SK-N-MC (cell line): ENCODE data around the gene MBD5.

Experiments
- DNase-seq: peaks from one replicate; pipeline ENCODE4 v3.0.0-alpha.2; 2011; ENCODE audit warnings: low read depth, low spot score
- H3K27ac ChIP-seq: fragments of 200-600 bp; sonication (generic); 2 replicates; pipeline ENCODE4 v1.5.1; 2016; ENCODE audit warnings: mixed run types
- H3K36me3 ChIP-seq: fragments of 200-600 bp; sonication (generic); 2 replicates; pipeline ENCODE4 v1.6.1; 2017; ENCODE audit warnings: antibody characterized with exemption, low read length, mixed read lengths; ENCODE audit not compliant: insufficient read depth
- H3K4me3 ChIP-seq: fragments of 200-600 bp; sonication (generic); 2 replicates; pipeline ENCODE4 v1.5.1; 2016
- H3K9ac ChIP-seq: fragments of 200-600 bp; sonication (generic); 2 replicates; pipeline ENCODE4 v1.8.0; 2017; ENCODE audit warnings: mixed run types, mixed read lengths; ENCODE audit not compliant: insufficient read length
- H3K9me3 ChIP-seq: fragments of 200-600 bp; sonication (generic); 2 replicates; pipeline ENCODE4 v1.6.1; 2017; ENCODE audit warnings: low read depth, mild to moderate bottlenecking, antibody characterized with exemption, low read length, moderate library complexity, mixed read lengths
- EZH2 ChIP-seq: fragments of 200-600 bp; sonication (generic); IDR thresholded peaks from one replicate; pipeline ENCODE4 v1.6.1; 2017; ENCODE audit warnings: antibody characterized with exemption
- FOXP2 ChIP-seq: optimal IDR thresholded peaks from 2 replicates; pipeline ENCODE3; 2011; ENCODE audit warnings: mild to moderate bottlenecking, moderate library complexity; ENCODE audit not compliant: insufficient read depth; ENCODE audit errors: extremely low read length, control extremely low read depth
- POLR2AphosphoS5 ChIP-seq: IDR thresholded peaks from 2 replicates; pipeline ENCODE4 v1.6.1; 2012; ENCODE audit warnings: mild to moderate bottlenecking, low read depth, low read length, borderline replicate concordance

Gene MBD5

GRCh38 chr2:148234143-148234542 is 213.3 kb downstream of the MBD5 start:
- TF ChIP-seq FOXP2 (no peak), EZH2 (no peak), POLR2AphosphoS5 (no peak)
- H3K4me3 ChIP-seq = no peak overlapping the region
- peaks cover 24% of the 10 kb centered on the region; the same call in 1 of the 2 replicates for H3K36me3 ChIP-seq
- H3K27ac ChIP-seq = no peak overlapping the region
- H3K9ac ChIP-seq = no peak overlapping the region
- DNase-seq = no peak
- H3K9me3 ChIP-seq = no peaks in the 10 kb centered on the region

DNA sequence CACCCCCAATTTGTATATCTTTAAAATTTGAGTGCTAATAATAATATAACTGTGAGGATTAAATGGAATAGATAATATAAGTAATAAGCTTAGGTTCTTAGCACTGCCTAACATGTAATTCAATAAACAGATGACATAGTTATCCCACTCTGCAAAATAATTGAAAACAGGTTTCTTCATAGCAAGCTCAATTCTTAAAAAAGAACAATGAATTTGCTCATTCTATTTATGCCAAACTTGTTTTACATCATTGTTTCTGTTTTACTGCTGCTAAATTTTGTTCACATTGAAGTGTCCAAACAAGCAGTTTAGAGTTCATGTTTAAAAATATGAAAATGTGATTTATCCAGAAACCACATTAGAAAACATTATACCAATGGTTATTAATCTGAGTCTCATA is 217.0 kb downstream of the MBD5 start:
- DNase-seq = no peak
- Histone ChIP-seq H3K9me3 (no peaks in the 10 kb centered on the region), H3K27ac (no peak overlapping the region), H3K36me3 (peaks cover 31% of the 10 kb centered on the region; the same call in 1 of the 2 replicates), H3K9ac (no peak overlapping the region), H3K4me3 (no peak overlapping the region)
- TF ChIP-seq EZH2 (no peak), FOXP2 (no peak), POLR2AphosphoS5 (no peak)

- TF ChIP-seq EZH2 (no peak), POLR2AphosphoS5 (no peak), FOXP2 (no peak)
- H3K9ac ChIP-seq = no peak overlapping the region
These were observed 217.7 kb downstream of the MBD5 start for GRCh38 chr2:148238561-148238960.

DNA sequence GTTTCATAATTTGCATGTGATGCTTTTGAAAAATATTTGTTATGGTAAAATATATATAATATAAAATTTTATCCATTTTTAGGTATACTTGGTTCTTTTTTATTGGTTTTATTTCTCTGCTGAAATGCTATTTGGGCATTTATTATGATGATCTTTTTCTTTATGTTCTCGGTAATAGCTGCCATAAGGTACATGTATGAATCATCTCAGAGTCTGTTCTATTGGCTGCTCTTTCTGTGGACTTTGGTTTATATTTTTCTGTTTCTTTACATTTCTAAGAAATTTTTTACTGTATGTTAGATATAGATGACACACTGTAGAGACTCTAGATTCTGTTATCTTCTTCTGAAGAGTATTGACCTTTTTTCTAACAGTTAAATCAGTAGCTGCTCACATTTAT is 219.9 kb downstream of the MBD5 start:
- H3K36me3 ChIP-seq = peaks cover 30% of the 10 kb centered on the region; the same call in 1 of the 2 replicates
- DNase-seq = no peak

More at GRCh38 chr2:148238561-148238960, 217.7 kb downstream of the MBD5 start:
- H3K9me3 ChIP-seq = no peaks in the 10 kb centered on the region
- no peak for DNase-seq
- peaks cover 31% of the 10 kb centered on the region; the same call in 1 of the 2 replicates for H3K36me3 ChIP-seq
- H3K27ac ChIP-seq = no peak overlapping the region
- no peak overlapping the region for H3K4me3 ChIP-seq

DNA sequence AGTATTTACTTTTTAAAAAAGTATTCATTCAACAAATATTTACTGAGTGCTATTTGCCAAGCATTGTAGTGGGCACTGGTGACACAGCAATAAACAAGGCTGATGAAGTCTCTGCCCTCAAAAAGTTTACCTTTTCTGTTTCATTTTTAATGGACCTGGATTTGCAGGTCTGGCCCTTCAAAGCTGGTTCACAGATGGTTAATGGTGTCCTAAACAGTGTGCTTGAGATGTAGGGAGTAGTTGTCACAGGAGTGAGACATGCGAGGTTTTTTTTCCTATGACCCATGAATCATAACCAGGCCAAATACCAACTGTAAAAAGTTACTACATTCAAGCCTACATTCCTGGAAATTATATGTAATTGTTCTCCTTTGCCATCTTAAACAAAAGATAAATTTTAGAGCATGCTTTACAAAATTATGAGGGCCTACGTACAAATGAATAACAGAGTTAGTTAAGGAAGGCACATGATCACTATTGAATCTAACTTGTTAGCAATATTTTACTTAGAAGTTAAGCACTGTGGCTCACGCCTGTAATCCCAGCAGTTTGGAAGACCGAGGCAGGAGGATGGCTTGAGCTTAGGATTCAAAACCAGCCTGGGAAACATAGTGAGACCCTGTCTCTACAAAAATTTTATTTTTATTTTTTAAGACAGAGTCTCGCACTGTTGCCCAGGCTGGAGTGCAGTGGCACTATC is 223.9 kb downstream of the MBD5 start:
- TF ChIP-seq EZH2 (no peak), FOXP2 (no peak), POLR2AphosphoS5 (no peak)
- Histone ChIP-seq H3K27ac (no peak overlapping the region), H3K36me3 (peaks cover 4% of the 10 kb centered on the region; the same call in 1 of the 2 replicates), H3K9ac (no peak overlapping the region), H3K9me3 (no peaks in the 10 kb centered on the region), H3K4me3 (no peak overlapping the region)
- DNase-seq = no peak

More for the DNA sequence above, 219.9 kb downstream of the MBD5 start:
- no peak overlapping the region for H3K4me3 ChIP-seq
- H3K9me3 ChIP-seq = no peaks in the 10 kb centered on the region
- H3K27ac ChIP-seq = no peak overlapping the region
- H3K9ac ChIP-seq = no peak overlapping the region
- TF ChIP-seq EZH2 = no peak
- TF ChIP-seq FOXP2 = no peak
- TF ChIP-seq POLR2AphosphoS5 = no peak

DNA sequence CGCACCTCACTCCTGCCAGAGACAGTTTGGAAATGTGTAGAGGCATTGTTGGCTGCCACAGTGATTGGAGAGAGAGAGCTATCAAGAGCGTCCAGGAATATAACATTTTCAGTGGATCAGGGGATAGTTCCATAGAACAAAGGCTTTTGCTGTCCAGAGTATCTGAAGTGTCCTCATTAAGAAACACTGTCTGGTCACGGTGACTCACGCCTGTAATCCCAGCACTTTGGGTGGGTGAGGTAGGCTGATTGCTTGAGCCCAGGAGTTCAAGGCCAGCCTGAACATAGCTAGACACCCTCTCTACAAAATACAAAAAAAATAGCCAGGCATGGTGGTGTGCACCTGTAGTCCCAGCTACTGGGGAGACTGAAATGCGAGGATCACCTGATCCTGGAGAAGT is 231.1 kb downstream of the MBD5 start:
- no peaks in the 10 kb centered on the region for H3K36me3 ChIP-seq
- H3K9me3 ChIP-seq = no peaks in the 10 kb centered on the region
- no peak for TF ChIP-seq POLR2AphosphoS5

DNA sequence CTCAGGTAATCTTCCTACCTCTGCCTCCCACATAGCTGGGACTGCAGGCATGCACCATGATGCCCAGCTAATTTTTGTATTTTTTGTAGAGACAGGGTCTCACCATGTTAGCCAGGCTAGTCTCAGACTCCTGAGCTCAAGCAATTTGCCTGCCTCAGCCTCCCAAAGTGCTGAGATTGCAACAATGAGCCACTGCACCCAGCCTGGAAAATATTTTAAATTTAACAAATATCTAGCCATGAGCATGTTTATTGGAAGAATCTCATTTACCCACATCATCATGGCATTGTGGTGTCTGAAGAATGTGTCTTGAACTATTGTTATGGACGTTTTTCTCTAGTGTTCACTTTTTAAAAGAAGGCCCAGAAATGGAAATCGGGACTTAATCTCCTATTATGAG is 231.8 kb downstream of the MBD5 start:
- Histone ChIP-seq H3K9ac (no peak overlapping the region), H3K9me3 (no peaks in the 10 kb centered on the region), H3K4me3 (no peak overlapping the region), H3K36me3 (no peaks in the 10 kb centered on the region), H3K27ac (no peak overlapping the region)
- TF ChIP-seq EZH2 = no peak
- no peak for TF ChIP-seq POLR2AphosphoS5
- TF ChIP-seq FOXP2 = no peak
- DNase-seq = no peak

More for the DNA sequence above, 231.1 kb downstream of the MBD5 start:
- DNase-seq = no peak
- no peak overlapping the region for H3K27ac ChIP-seq
- no peak overlapping the region for H3K9ac ChIP-seq
- H3K4me3 ChIP-seq = no peak overlapping the region

DNA sequence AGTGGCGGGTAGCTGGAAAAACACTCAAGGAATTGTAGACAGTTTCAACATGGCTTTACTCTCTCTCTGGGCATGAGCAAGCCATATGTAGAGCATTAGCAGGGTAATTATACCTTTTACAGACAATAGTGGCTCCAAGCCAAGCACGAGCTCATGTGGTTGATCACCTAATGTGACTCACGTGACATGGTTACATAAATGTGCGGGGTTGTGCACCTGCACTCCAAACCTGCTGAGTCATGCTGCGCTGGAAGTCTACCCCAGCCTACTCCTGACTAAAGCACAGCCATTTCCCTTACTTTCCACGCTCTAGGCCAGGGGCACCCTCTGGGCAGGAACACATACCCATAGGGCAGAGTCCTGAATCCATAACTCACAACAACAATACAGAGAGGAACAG is 232.8 kb downstream of the MBD5 start:
- DNase-seq = no peak

More for the DNA sequence above, 232.8 kb downstream of the MBD5 start:
- Histone ChIP-seq H3K9me3 (no peaks in the 10 kb centered on the region), H3K27ac (no peak overlapping the region), H3K4me3 (no peak overlapping the region), H3K9ac (no peak overlapping the region), H3K36me3 (no peaks in the 10 kb centered on the region)
- TF ChIP-seq POLR2AphosphoS5 = no peak
- no peak for TF ChIP-seq FOXP2
- no peak for TF ChIP-seq EZH2
